Transverse colon (tissue), 4 donors: ENCODE results near the gene ZNF669. TPM values are rescaled to one million over a fixed set of nuclear protein-coding genes. Genes with fewer than 3 reads are reported as not detected.

Source experiments
- DNase-seq: peaks from one replicate; pipeline ENCODE4 v3.0.0-alpha.2; 2019
- H3K27ac ChIP-seq, 4 donors: fragments of 200-600 bp; sonication (generic); 2 replicates each; pipeline ENCODE4 v1.5.1; 2016 to 2018; ENCODE audit warnings: inconsistent platforms in 4 of 4
- H3K27me3 ChIP-seq: fragments of 200-600 bp; sonication (generic); 2 replicates; pipeline ENCODE4 v1.5.1; 2017; ENCODE audit warnings: inconsistent platforms
- H3K36me3 ChIP-seq, 4 donors: fragments of 200-600 bp; sonication (generic); 2 replicates each; pipeline ENCODE4 v1.5.1; 2017 to 2019; ENCODE audit warnings: inconsistent platforms in 4 of 4
- H3K4me1 ChIP-seq, 4 donors: fragments of 200-600 bp; sonication (generic); 2 replicates each; pipeline ENCODE4 v1.5.1; 2017 to 2020; ENCODE audit warnings: inconsistent platforms in 4 of 4
- H3K4me3 ChIP-seq, 4 donors: fragments of 200-600 bp; sonication (generic); 1 replicate in 1 of 4; 2 replicates in 3 of 4; pipeline versions ENCODE4 v1.5.1 to v1.6.1; 2017 to 2019; ENCODE audit warnings: inconsistent platforms in 4 of 4
- H3K9me3 ChIP-seq, 2 donors: fragments of 200-600 bp; sonication (generic); 2 replicates each; pipeline ENCODE4 v1.5.1; 2017 to 2019; ENCODE audit warnings: inconsistent platforms in 2 of 2
- EP300 ChIP-seq: sonication (generic); formaldehyde crosslinking; IDR thresholded peaks from one replicate; pipeline ENCODE4 v1.6.1; 2017; ENCODE audit warnings: antibody characterized with exemption, low read depth
- POLR2A ChIP-seq: fragments of 450-650 bp; IDR thresholded peaks from one replicate; pipeline ENCODE4 v1.6.1; 2016; ENCODE audit warnings: antibody characterized with exemption, mild to moderate bottlenecking, moderate library complexity
- POLR2AphosphoS5 ChIP-seq, 3 donors: sonication (generic); formaldehyde crosslinking; IDR thresholded peaks; one replicate each; pipeline ENCODE4 v1.6.1; 2016; ENCODE audit warnings: antibody characterized with exemption in 3 of 3
- WGBS, 2 donors: methylation state at CpG; one replicate each; pipeline ENCODE4 v1.1.5; 2018; ENCODE audit warnings: low coverage in 1 of 2; 5-methylcytosine and 5-hydroxymethylcytosine counted together
- in situ Hi-C, 4 donors: fragments of 200-750 bp; cut with MboI; loops; one replicate each; pipeline versions ENCODE4 v1.15.0 to v1.15.1; 2017; ENCODE audit warnings: low sequenced_read_pairs in 3 of 4, low pct_ligation_motif_present in 1 of 4, low pct_unique_long_range_greater_than_20kb in 1 of 4
- intact Hi-C: fragments of 100-400 bp; cut with DNase I; formaldehyde crosslinking; loops from one replicate; pipeline ENCODE4 v1.15.1; 2023; ENCODE audit warnings: low total_unique reads
- total RNA-seq, 4 donors: library from RNA; depleted of rRNA; stranded (reverse); fragments of >200 nt; gene quantifications; one replicate each; pipeline ENCODE4 v1.1.0, GENCODE V29; 2016
- TF ChIP-seq, protein P1 (sequence below), 5 experiments: fragments of 200-600 bp in 3 of 5; fragments of 450-650 bp in 2 of 5; sonication (generic) in 3 of 5; IDR thresholded peaks; 1 replicate in 2 of 5; 2 replicates in 3 of 5; pipeline ENCODE4 v1.5.1; 2016 to 2017; ENCODE audit warnings: antibody characterized with exemption in 5 of 5, inconsistent platforms in 3 of 5, mild to moderate bottlenecking in 2 of 5, moderate library complexity in 1 of 5

The ZNF669 gene
- total RNA-seq, 4 donors from 2014 or later, result 2.4 to 26.2 (median 4.9) TPM

DNA sequence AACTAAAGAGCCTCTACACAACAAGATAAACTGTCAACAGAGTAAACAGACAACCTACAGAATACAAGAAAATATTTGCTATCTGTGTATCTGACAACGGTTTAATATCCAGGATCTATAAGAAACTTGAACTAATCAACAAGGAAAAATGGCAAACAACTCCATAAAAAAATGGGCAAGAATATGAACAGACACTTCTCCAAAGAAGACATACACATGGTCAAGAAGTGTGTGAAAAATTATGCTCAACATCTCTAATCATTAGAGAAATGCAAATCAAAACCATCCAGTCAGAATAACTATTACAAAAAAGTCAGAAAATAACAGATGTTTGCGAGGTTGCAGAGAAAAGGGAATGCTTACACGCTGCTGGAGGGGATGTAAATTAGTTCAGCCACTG, 33.5 kb downstream of the ZNF669 start:
- H3K4me3 ChIP-seq, result no peak overlapping the region
- no peaks in the 10 kb centered on the region for H3K27me3 ChIP-seq
- WGBS, 2 donors, result 92 to 98% methylated on average over 3 of the region's 3 CpGs
- no peaks in the 10 kb centered on the region for H3K4me1 ChIP-seq
- no peak for DNase-seq
- TF ChIP-seq, protein P1, sequence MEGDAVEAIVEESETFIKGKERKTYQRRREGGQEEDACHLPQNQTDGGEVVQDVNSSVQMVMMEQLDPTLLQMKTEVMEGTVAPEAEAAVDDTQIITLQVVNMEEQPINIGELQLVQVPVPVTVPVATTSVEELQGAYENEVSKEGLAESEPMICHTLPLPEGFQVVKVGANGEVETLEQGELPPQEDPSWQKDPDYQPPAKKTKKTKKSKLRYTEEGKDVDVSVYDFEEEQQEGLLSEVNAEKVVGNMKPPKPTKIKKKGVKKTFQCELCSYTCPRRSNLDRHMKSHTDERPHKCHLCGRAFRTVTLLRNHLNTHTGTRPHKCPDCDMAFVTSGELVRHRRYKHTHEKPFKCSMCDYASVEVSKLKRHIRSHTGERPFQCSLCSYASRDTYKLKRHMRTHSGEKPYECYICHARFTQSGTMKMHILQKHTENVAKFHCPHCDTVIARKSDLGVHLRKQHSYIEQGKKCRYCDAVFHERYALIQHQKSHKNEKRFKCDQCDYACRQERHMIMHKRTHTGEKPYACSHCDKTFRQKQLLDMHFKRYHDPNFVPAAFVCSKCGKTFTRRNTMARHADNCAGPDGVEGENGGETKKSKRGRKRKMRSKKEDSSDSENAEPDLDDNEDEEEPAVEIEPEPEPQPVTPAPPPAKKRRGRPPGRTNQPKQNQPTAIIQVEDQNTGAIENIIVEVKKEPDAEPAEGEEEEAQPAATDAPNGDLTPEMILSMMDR (IDR thresholded peaks at IDR 0.05), result no peak
- no peak for TF ChIP-seq EP300
- no peak for TF ChIP-seq POLR2A
- TF ChIP-seq POLR2AphosphoS5 (IDR thresholded peaks at IDR 0.05), result no peak
- in situ Hi-C loops, result no loop called here
- intact Hi-C loops, result no loop called here
- H3K27ac ChIP-seq, result no peak overlapping the region
- no peaks in the 10 kb centered on the region for H3K36me3 ChIP-seq
- H3K9me3 ChIP-seq, result peaks cover 0 to 6% of the 10 kb centered on the region in 2 donors

DNA sequence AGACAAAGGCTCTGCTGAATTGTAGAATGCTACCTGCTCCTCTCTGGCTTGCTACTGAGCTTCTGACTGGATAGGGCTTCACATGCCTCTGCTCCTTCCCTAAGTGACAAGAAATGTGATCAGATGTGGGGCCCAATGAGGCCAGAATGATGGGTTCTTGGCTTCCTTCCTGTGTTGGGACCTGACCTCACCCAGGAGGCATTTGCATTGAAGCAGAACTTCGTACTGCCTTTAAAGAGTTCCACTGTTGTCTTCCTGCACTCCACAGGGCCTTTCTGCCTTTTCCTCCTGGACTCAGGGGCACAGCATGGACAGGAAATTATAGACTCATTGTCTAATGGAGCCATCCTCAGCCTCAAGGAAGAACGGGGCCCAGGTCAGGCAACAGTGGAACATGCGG, 39.9 kb downstream of the ZNF669 start:
- TF ChIP-seq POLR2AphosphoS5 (IDR thresholded peaks at IDR 0.05) (no peak), EP300 (no peak), POLR2A (no peak)
- TF ChIP-seq, protein P1 (IDR thresholded peaks at IDR 0.05), result no peak
- WGBS, 2 donors, result 89 to 92% methylated on average over 3 of the region's 3 CpGs
- intact Hi-C loops (no loop called here), in situ Hi-C loops (no loop called here)
- Histone ChIP-seq H3K27ac (no peak overlapping the region), H3K36me3 (no peaks in the 10 kb centered on the region), H3K4me3 (no peak overlapping the region), H3K4me1 (no peaks in the 10 kb centered on the region), H3K9me3 (peaks cover 0 to 6% of the 10 kb centered on the region in 2 donors), H3K27me3 (no peaks in the 10 kb centered on the region)
- DNase-seq, result no peak

DNA sequence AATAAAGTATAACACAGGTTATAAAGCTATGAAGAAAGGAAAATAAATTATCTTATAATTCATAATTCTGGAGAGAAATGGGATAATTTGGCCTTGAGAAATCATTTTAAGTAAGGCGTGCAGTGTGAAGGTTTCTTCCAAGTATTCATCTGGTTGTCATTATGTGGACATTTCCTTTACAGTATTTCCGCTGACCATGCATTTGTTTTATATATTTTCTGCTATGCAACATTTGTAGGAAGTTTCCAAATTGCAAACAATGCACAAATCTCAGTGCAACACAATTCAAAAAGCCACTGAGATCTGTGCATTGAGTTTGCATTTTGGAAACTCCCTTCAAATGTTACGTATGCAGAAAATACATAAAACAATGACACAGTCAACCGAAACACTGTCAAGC, 43.4 kb downstream of the ZNF669 start:
- peaks cover 11 to 22% of the 10 kb centered on the region in 2 donors for H3K9me3 ChIP-seq
- H3K4me3 ChIP-seq, result no peak overlapping the region
- no peaks in the 10 kb centered on the region for H3K36me3 ChIP-seq
- 93 to 97% methylated on average over 4 of the region's 4 CpGs for whole genome bisulfite sequencing, 2 donors
- intact Hi-C loops (no loop called here), in situ Hi-C loops (no loop called here)
- H3K27ac ChIP-seq, result no peak overlapping the region
- H3K27me3 ChIP-seq, result no peaks in the 10 kb centered on the region
- H3K4me1 ChIP-seq, result no peaks in the 10 kb centered on the region
- no peak for TF ChIP-seq EP300
- TF ChIP-seq, protein P1 (IDR thresholded peaks at IDR 0.05), result no peak
- DNase-seq, result no peak

DNA sequence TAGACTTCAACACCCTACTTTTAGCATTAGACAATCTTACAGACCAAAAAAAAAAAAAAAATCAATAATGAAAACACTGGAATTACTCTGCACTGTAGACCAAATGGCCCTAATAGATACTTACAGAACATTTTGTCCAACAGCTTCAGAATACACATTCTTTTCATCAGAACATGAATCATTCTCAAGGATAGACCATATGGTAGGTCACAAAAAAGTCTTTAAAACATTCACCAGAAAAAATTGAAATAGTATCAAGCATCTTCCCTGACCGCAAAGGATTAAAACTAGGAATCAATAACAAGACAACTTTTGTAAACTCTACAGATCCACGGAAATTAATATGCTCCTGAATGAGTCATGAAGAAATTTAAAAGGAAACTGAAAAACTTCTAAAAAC, 48.1 kb downstream of the ZNF669 start:
- in situ Hi-C loops, result no loop called here
- peaks cover 0 to 6% (median 3%) of the 10 kb centered on the region in 4 donors for H3K4me1 ChIP-seq

More for the DNA sequence above, 48.1 kb downstream of the ZNF669 start:
- Histone ChIP-seq H3K9me3 (peaks cover 33 to 42% of the 10 kb centered on the region in 2 donors), H3K27ac (no peak overlapping the region), H3K36me3 (no peaks in the 10 kb centered on the region), H3K27me3 (no peaks in the 10 kb centered on the region), H3K4me3 (no peak overlapping the region)
- intact Hi-C loops, result no loop called here
- DNase-seq, result no peak
- TF ChIP-seq POLR2A, result no peak
- no peak for TF ChIP-seq EP300
- TF ChIP-seq, protein P1 (IDR thresholded peaks at IDR 0.05), result no peak
- TF ChIP-seq POLR2AphosphoS5 (IDR thresholded peaks at IDR 0.05), result no peak
- 63 to 94% methylated on average over 2 of the region's 2 CpGs for WGBS, 2 donors
